Endothelial cell of umbilical vein (primary cell): Measurements from ENCODE around the gene AMPH.

Source experiments
- CTCF ChIP-seq, 2 donors: IDR thresholded peaks; 1 replicate in 1 of 2; 2 replicates in 1 of 2; pipeline ENCODE4 v1.5.1; 2011; ENCODE audit warnings: low read length in 2 of 2, mild to moderate bottlenecking in 2 of 2, moderate library complexity in 2 of 2, control low read depth in 1 of 2, inconsistent platforms in 1 of 2, low read depth in 1 of 2; ENCODE audit not compliant: insufficient read depth in 1 of 2; ENCODE audit errors: extremely low read depth in 1 of 2
- EZH2 ChIP-seq: IDR thresholded peaks from 2 replicates; pipeline ENCODE4 v1.6.1; 2012; ENCODE audit warnings: borderline replicate concordance, low read depth, mild to moderate bottlenecking, moderate library complexity, low read length, inconsistent platforms; ENCODE audit not compliant: severe bottlenecking
- MYC ChIP-seq: IDR thresholded peaks from one replicate; pipeline ENCODE4 v1.6.1; 2011; ENCODE audit warnings: mild to moderate bottlenecking, low read depth, low read length
- POLR2A ChIP-seq: IDR thresholded peaks from 2 replicates; pipeline ENCODE4 v1.6.1; 2012; ENCODE audit warnings: low read depth, mild to moderate bottlenecking, control low read depth, low read length
- POLR2AphosphoS5 ChIP-seq: IDR thresholded peaks from 2 replicates; pipeline ENCODE4 v1.6.1; 2012; ENCODE audit warnings: low read depth, mild to moderate bottlenecking, control low read depth, low read length, moderate library complexity; ENCODE audit not compliant: insufficient read depth

- TF ChIP-seq CTCF (IDR thresholded peaks at IDR 0.05; ENCODE audit: extremely low read depth in 1 of 2, insufficient read depth in 1 of 2, low read depth in 1 of 2, low read length in 2 of 2), result no peak
- TF ChIP-seq EZH2, result no peak
- TF ChIP-seq MYC, result no peak
- TF ChIP-seq POLR2AphosphoS5, result no peak
- no peak for TF ChIP-seq POLR2A
These were observed 38.4 kb downstream of the AMPH start for GRCh38 chr7:38592737-38593288.
